Measurements from ENCODE around the gene LCLAT1. TPM values are rescaled to one million over a fixed set of nuclear protein-coding genes. Genes with fewer than 3 reads are reported as not detected.

LCLAT1 gene
- total RNA-seq, 1 experiment from 2014 or later: 32.9 TPM

DNA sequence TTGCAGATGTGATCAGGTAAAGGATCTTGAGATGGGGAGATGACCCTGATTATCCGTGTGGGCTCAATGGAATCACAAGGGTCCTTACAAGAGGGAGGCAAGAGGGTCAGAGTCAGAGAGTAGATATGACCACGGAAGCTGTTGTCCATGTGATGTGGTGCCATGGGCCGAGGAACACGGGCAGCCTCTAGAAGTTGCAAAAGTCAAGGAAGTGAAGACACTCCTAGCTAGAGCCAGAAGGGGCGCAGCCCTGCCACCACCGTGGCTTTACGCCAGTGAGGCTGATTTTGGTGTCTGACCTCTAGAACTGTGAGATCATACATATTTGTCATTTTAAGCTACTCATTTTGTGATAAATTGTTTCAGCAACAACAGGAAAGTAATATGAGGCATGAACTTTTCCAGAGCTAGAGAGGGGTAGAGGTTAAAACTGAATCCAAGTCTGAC lies 245.8 kb downstream of the LCLAT1 start:
- no peak overlapping the region for H3K4me2 ChIP-seq (ENCODE audit: insufficient read depth, insufficient read length, low read length)
- H2AFZ ChIP-seq (ENCODE audit: low read length): no peak overlapping the region
- H2BK20ac ChIP-seq (ENCODE audit: low read depth, low read length, poor library complexity, severe bottlenecking): no peak overlapping the region
- no peak overlapping the region for H3K56ac ChIP-seq (ENCODE audit: insufficient read length, low read depth, low read length)
- no peak overlapping the region for H2BK5ac ChIP-seq (ENCODE audit: insufficient read length, low read length)
- no peak overlapping the region for H3K14ac ChIP-seq (ENCODE audit: insufficient read depth, low read length)
- no peak overlapping the region for H2BK120ac ChIP-seq (ENCODE audit: low read depth, low read length, poor library complexity, severe bottlenecking)
- peaks cover 3% of the 10 kb centered on the region for H3K27me3 Mint-ChIP-seq (ENCODE audit: low read depth)
- H3K36me3 Mint-ChIP-seq (ENCODE audit: insufficient read depth in 1 of 3, low read depth in 3 of 3): peaks cover 4 to 5% (median 4%) of the 10 kb centered on the region in 3 experiments
- H2AK5ac ChIP-seq (ENCODE audit: insufficient read length, low read length): no peak overlapping the region
- H3K9me3 ChIP-seq (ENCODE audit: control insufficient read depth, low read depth, low read length): no peaks in the 10 kb centered on the region
- H3K9ac ChIP-seq (ENCODE audit: extremely low read depth, insufficient read length, low read length): no peak overlapping the region
- H3K27ac ChIP-seq (ENCODE audit: insufficient read length, low read depth, low read length): no peak overlapping the region
- H3K79me1 ChIP-seq (ENCODE audit: insufficient read depth, low read depth, low read length, poor library complexity, severe bottlenecking): no peaks in the 10 kb centered on the region
- H3K27me3 ChIP-seq (ENCODE audit: insufficient read depth, low read length): no peaks in the 10 kb centered on the region
- no peak overlapping the region for H3T11ph ChIP-seq (ENCODE audit: low read length)
- H2BK15ac ChIP-seq (ENCODE audit: low read depth, low read length): no peak overlapping the region
- H4K91ac ChIP-seq (ENCODE audit: insufficient read length, low read depth, low read length): no peak overlapping the region
- no peaks in the 10 kb centered on the region for H3K23me2 ChIP-seq (ENCODE audit: insufficient read length, low read depth, low read length, poor library complexity, severe bottlenecking)
- no peaks in the 10 kb centered on the region for H4K20me1 ChIP-seq (ENCODE audit: control insufficient read depth, insufficient read depth, insufficient read length)
- TF ChIP-seq, protein P1, sequence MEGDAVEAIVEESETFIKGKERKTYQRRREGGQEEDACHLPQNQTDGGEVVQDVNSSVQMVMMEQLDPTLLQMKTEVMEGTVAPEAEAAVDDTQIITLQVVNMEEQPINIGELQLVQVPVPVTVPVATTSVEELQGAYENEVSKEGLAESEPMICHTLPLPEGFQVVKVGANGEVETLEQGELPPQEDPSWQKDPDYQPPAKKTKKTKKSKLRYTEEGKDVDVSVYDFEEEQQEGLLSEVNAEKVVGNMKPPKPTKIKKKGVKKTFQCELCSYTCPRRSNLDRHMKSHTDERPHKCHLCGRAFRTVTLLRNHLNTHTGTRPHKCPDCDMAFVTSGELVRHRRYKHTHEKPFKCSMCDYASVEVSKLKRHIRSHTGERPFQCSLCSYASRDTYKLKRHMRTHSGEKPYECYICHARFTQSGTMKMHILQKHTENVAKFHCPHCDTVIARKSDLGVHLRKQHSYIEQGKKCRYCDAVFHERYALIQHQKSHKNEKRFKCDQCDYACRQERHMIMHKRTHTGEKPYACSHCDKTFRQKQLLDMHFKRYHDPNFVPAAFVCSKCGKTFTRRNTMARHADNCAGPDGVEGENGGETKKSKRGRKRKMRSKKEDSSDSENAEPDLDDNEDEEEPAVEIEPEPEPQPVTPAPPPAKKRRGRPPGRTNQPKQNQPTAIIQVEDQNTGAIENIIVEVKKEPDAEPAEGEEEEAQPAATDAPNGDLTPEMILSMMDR (conservative IDR thresholded peaks at IDR 0.05): no peak
- H3K4me1 ChIP-seq (ENCODE audit: insufficient read depth, low read length): no peaks in the 10 kb centered on the region
- H3K27ac Mint-ChIP-seq: no peak overlapping the region; a peak in 1 of 7 replicates
- H2BK12ac ChIP-seq (ENCODE audit: insufficient read length, low read depth, low read length): no peak overlapping the region
- H4K8ac ChIP-seq (replicated peaks; ENCODE audit: insufficient read length, low read depth, low read length): no peak overlapping the region
- no peak overlapping the region for H3K23ac ChIP-seq (ENCODE audit: insufficient read length, low read depth, low read length)
- no peaks in the 10 kb centered on the region for H3K79me2 ChIP-seq (ENCODE audit: insufficient read depth, low read length)
- H3K18ac ChIP-seq (ENCODE audit: insufficient read length, low read depth, low read length): no peak overlapping the region
- H3K4ac ChIP-seq (ENCODE audit: low read depth, low read length): no peak overlapping the region
- H4K5ac ChIP-seq (ENCODE audit: insufficient read length, low read depth, low read length): no peak overlapping the region
- DNase-seq: no peak
- no CpG with 5 or more reads among the region's 7 CpGs for WGBS (ENCODE audit: extremely low coverage, insufficient read length, low lambda C conversion rate)
- H3K9me3 Mint-ChIP-seq: peaks cover 5 to 7% of the 10 kb centered on the region in 2 experiments
- H3K4me1 Mint-ChIP-seq: peaks cover 12 to 23% of the 10 kb centered on the region in 2 experiments; a peak in 2 of 4 replicates
- no peak overlapping the region for H3K4me3 Mint-ChIP-seq

Other genes with a start within 250 kb of the LCLAT1 start
- gene LBH, start 215.7 kb upstream of the LCLAT1 start, total RNA-seq (2021): 51.6 and 53.0 TPM in 2 replicates

All from H9 (cell line).